Smooth muscle cell of the brain vasculature (primary cell): Measurements from ENCODE around the gene IL19.

Experiments
- DNase-seq: peaks from one replicate; pipeline ENCODE4 v3.0.0-alpha.2; 2012; ENCODE audit warnings: low read depth, low spot score

IL19 gene

GRCh38 chr1:206890125-206891060 is 119.8 kb downstream of the IL19 start:
- DNase-seq = no peak

DNA sequence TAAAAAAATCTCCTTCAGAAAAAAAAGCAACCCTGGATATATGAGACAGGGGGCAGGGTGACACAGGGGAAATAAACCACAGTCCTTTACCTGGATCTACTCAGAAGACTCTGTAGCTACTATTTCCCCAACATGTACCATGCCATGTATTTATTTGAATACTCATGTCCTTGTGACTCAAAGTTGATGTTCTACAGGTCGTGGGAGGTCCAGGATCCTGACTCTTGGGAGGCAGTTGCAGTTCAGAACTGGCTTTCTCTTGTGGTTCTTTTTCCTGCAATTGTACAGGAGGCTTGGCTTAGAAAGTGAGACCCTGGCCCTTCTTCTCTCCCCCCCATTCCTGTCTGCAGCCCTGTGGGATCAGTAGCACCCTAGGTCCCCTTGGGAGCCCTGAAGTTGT is 120.8 kb downstream of the IL19 start:
- DNase-seq = no peak
